ENCODE measurements around the gene EFNB2. TPM values are rescaled to one million over a fixed set of nuclear protein-coding genes. Genes with fewer than 3 reads are reported as not detected.

The EFNB2 gene
- total RNA-seq, 1 donor from 2014 or later: 26.4 TPM

DNA sequence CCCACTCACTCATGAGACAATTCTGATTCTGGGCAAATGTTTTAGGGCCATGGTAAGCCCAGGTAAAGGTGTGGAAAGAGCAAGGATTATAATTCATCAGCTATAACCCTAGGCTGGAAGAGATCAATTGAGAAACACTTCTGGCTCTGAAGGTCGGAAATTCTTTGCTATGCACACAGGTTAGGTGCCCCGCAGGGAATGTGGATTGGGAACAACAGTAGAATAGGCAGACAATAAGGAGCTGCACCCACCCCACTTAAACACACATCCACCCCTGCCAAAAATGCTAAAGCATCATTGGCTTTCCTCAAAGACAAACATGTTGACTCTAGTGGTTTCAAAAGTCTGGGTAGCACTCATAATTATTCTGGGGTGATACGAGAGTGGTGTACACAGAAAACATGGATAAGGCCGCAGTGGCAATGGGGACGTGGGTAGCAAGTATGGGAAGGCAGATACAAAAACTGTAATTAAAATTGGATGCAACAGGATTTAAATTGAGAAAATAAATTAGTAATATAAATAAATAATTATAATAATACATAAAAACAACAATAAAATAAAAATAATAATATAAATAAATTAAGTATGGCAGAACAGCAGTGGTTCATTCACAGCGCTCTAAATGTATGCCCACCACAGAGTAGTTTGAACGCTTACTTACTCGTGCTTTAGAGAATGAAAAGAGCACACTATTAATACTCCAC lies 8.6 kb downstream of the EFNB2 start:
- DNase-seq (ENCODE audit: low spot score): no peak

DNA sequence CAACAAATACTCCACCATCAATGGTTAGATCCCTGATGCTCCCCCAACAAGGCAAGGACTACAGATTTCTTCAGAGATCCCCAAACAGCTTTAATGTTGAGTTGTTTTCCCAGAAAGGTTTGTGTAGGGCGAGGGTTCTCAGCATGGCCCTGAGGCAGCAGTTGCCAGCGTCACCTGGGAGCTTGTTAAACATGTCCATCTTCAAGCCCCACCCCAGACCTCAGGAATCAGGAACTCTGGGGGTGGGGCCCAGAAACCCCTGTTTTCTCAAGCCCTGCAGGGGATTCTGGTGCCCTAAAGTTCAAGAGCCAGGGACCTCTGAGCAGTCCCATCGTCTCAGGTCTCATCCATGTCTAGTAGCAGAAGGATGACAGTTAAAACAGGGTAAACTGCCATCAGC lies 9.6 kb downstream of the EFNB2 start:
- DNase-seq (ENCODE audit: low spot score): no peak

DNA sequence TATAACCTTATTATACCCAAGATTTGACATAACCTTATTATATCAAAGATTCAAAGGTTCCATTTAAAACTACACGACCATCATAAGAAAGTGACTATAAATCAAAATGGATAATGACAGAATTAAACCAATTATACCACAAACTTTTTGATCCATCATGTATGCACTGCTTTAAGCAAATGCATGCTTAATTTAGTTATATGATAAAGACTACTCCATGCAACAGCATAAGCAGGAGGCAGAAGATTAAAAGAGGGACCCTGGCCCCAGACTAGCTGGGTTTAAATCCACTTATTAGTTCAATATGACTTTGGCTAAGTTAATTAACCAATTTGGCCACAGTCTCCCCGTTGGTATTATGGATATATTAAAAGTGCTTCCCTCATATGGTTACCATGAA lies 11.4 kb downstream of the EFNB2 start:
- DNase-seq (ENCODE audit: low spot score): no peak

DNA sequence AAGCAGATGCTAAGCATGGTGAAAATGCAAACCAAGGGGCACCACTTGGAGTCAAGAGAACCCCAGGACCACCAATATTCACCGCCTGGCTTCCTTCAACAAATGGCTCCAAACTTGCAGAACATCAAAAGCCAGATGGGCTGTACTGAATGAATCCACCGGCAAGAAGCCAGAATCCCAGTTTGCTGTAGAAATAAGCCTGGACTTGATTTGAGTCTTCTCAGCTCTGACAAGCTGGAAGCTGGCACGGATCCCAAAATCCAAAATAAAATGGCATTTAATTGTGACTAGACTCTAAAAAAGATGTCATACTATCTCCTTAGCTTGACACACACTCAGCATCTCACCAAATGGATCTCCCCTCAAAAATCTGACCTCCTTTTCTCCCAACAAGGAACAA lies 11.9 kb downstream of the EFNB2 start:
- DNase-seq (ENCODE audit: low spot score): no peak

DNA sequence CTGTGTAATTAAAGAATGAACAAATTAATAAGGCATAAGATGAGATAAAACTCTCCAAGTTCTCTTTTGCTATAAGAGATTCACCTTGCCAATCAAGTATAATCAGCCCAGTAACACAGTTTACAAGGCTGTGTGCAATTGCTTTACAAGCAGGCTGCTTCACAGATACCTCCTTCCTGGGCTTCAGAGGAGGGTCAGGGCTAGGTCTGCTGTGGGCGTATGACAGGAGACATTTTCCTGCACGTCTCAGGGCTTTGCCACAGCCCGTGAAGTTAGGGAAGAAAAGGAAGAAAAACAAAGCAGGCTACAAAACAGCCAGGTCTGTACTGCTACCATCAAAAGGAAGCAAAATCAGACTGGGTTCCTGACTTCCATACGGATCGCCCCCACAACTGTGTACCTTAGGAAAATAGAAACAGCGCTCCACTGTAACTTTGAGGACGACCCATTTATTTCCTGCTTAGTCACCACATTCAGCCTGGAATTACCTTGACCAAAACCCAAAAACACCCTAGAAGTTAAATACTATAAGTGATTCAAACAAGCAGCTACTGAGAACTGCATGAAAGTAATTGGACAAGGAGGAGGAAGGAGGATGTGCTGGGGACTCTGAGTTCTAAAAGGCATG lies 12.4 kb downstream of the EFNB2 start:
- no peak for DNase-seq (ENCODE audit: low spot score)

- DNase-seq (ENCODE audit: low spot score): no peak
Observed at GRCh38 chr13:106522112-106522705, 13.3 kb downstream of the EFNB2 start.

DNA sequence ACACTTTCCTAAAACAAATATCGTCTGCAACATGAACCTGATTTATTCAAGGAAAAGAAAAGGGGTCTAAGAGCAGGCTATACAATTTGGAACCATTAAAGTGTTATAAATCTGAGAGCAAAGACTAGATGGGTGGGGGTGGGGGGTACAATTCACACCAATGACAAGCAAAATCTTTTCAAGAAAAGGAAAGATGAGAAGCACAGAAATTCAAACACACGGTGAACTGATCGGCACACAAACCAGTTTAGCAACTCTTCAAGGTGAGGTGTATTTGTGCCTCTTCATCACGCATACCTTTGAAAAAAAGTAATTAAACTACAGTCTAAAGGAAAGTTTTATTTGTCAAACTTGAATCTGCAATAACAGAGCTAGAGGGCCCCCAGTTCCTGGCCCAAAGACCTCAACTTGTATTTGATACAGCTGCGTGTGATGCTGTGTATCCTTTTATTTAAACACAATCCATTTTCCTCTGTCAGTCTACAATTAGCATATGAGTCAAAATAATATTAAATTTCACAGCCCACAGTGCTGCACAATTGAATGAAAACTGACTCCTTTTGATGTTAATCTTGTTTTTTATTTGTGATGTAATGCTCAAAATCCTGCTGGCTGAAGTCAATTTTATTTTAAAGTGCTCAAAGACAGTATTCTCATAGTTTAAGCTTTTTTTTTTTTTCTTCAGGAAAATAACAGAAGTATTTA lies 14.2 kb downstream of the EFNB2 start:
- DNase-seq (ENCODE audit: low spot score): no peak

DNA sequence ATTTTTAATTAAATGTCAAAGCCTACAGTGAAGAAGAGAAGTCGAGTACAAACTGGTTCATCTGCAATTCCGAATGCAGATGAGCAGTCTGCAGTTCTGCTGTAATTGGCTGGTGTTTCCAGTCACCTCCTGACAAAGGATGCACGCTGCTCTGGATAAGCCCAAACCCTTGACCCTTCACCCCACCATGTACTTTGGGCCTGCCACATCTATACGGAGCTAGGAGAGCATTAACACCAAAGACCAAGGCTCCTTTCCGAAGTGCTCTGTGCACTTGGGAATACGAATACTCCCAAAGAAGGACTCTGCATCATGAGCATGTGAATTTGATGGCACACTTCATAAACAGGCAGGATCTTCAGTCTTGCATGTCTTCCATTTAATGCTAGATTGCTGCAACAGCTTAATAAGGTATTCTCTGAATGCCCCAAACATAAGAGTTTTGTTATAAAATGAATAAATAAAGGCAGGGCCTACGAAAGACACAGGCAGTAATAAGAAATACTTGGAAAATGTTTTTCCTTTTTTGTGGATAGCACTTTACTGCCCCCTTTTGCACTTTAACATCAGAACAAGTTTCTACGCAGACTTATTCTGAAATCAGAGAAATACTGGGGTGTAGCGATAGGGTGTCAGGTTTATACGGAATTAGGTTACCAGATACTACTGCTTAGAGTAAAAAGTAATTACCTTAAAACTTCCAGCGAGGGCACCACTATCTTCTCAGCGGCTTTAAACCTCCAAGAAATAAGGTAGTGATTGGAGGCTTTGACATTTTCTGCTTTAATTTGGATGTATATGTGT lies 15.0 kb downstream of the EFNB2 start:
- no peak for DNase-seq (ENCODE audit: low spot score)

GRCh38 chr13:106518512-106518911 lies 16.9 kb downstream of the EFNB2 start:
- DNase-seq (ENCODE audit: low spot score): no peak

GRCh38 chr13:106517109-106517847 lies 18.2 kb downstream of the EFNB2 start:
- no peak for DNase-seq (ENCODE audit: low spot score)

GRCh38 chr13:106515635-106516254 lies 19.7 kb downstream of the EFNB2 start:
- no peak for DNase-seq (ENCODE audit: low spot score)

DNA sequence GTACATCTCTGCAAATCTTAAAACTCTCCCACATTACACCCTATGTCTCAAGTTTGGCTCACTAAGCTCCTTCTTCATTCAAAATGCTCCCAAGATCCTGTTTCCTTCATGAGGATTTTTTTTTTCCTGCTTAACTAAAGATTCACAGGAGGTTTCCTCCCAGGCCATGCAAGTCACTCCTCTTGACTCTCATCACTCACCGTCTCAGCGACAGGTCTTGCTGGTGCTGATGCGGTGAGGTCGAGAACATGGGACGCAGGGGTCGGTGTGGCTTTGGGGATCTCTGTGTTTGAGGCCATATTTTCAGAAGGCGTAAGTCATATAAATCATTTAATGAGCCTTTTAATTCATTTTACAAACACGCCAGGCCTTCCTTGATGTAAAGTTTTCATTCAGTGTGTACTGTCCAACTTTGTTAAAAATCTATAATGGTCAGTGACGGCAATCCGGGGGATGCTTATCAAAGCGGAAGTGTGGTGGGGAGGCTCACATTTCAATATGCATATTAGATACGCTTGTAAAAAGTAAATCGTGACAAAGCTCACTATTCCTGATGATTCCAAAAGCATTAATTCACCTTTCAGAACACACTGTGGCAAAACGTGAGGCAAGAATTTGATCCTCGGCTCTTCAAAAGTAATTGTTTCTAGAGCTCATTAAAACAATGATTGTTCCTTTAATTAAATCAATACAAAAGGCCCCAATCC lies 20.4 kb downstream of the EFNB2 start:
- DNase-seq (ENCODE audit: low spot score): no peak

DNA sequence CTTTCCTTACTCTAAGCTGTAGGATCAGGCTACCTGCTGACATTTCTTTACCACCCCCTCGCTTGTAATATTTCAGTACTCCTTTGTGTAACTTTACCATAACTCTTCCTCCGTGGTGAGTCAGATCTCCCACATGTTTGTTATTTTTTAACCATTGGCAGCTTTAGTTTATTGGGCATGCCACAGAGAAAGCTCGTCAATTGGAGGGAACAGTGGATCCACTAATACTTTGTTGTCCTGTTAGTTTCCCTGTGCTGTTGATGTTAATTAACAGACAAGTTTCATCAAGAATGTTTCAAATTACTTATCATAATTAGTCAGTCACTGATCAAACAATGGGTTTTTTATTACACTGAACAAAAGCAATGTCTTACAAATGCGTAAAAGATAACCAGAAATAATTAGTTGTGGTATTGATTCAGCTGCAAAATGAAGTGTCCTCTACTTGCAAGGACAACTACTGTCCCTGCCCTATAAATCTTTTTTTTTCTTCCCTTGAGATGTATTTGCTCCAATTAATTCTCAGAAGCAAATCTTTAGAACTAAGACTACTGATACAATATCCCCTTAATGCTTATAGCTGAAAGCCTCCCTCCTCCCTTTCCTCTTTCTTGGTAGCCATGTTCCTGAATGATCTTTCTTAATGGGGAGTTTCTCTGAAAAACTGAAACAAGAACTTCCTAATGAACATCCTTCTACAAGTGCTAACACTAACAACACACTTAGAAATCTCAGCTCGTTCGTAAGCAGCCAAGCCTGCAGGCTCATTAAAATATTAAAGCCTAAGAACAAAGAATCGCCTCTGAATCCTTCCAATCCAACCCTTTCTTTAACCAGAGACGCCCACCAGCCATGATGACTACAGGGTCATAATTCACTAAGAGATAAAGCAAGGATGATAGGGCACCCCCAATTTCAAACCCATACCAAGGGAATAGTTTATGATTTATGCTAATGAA lies 22.2 kb downstream of the EFNB2 start:
- no peak for DNase-seq (ENCODE audit: low spot score)

DNA sequence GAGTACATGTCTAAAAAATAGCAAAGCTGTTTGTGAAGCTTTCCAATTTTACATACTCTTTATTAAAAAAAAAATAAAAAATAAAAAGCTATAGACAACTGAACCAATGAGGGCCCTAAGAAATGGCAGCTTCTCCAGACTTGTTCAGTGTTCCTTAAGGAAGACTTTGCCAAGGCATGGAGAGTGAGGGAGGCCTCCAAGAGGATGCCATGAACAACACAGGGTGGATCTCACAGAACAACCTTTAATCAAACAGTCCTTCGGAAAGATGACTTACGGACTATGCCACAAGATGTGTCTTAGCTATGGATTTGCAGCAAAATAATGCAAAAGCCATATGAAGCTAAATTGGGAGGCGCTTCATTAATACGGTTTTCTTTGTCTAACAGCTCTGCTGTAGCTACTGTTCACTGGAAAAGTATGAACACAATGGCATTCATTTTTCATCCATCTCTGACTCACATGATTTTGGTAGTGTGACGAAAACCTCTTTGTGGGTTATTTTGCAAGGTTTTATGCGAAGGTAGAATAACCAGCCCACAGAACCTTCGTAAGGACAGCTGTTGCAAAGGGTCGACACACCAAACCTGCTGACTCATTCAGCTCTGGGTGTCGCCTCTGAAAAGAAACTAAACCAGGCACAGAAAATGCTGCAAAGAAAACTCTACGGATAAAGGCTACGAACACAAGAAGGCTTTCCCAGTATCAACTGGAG lies 27.7 kb downstream of the EFNB2 start:
- DNase-seq (ENCODE audit: low spot score): no peak

- no peak for DNase-seq (ENCODE audit: low spot score)
Observed at GRCh38 chr13:106506286-106506685, 29.2 kb downstream of the EFNB2 start.

- no peak for DNase-seq (ENCODE audit: low spot score)
Observed at GRCh38 chr13:106505732-106506131, 29.7 kb downstream of the EFNB2 start.

GRCh38 chr13:106505295-106505694 lies 30.2 kb downstream of the EFNB2 start:
- no peak for DNase-seq (ENCODE audit: low spot score)

All from ureter (tissue), 1 donor.